Activated CD8-positive, alpha-beta T cell treated with anti-CD3 and anti-CD28 coated beads for 36 hours (primary cell): Measurements from ENCODE around the gene C5orf47. TPM values are rescaled to one million over a fixed set of nuclear protein-coding genes. Genes with fewer than 3 reads are reported as not detected.
"Not testable (repeated sequence)": the region's sequence is repeated elsewhere in the genome, so short reads cannot be mapped to it uniquely, and the experiment has no call there.

ENCODE experiments used
- ATAC-seq: fragments of 200-7000 bp; cut with Tn5 transposase; one replicate; pipeline ENCODE4 v1.10.0; 2021; ENCODE audit warnings: mild to moderate bottlenecking, moderate library complexity
- CTCF ChIA-PET: fragments of 350-600 bp; sonication (Branson Sonifier 250); formaldehyde crosslinking; loops from one replicate; lab custom pipeline; 2021; ENCODE audit warnings: antibody characterized with exemption; lab: Charles Lee
- POLR2A ChIA-PET: fragments of 350-600 bp; sonication (Branson Sonifier 250); formaldehyde crosslinking; loops from one replicate; lab custom pipeline; 2021; ENCODE audit warnings: antibody characterized with exemption; lab: Charles Lee
- DNase-seq: peaks from one replicate; pipeline ENCODE4 v3.0.0-alpha.2; 2020
- H3K27ac Mint-ChIP-seq: one replicate; pipeline ENCODE4 v1.8.0; 2021; ENCODE audit warnings: mild to moderate bottlenecking, mixed read lengths
- H3K27me3 Mint-ChIP-seq: one replicate; pipeline ENCODE4 v1.8.0; 2021; ENCODE audit warnings: mixed read lengths
- H3K36me3 Mint-ChIP-seq: one replicate; pipeline ENCODE4 v1.8.0; 2021; ENCODE audit warnings: low read depth, mixed read lengths
- H3K4me1 Mint-ChIP-seq: one replicate; pipeline ENCODE4 v1.8.0; 2021; ENCODE audit warnings: low read depth, mixed read lengths
- H3K4me3 Mint-ChIP-seq: one replicate; pipeline ENCODE4 v1.8.0; 2021; ENCODE audit warnings: mild to moderate bottlenecking, moderate library complexity, mixed read lengths
- H3K9me3 Mint-ChIP-seq: one replicate; pipeline ENCODE4 v1.8.0; 2021; ENCODE audit warnings: mixed read lengths
- intact Hi-C: fragments of 100-400 bp; cut with micrococcal nuclease; formaldehyde crosslinking; loops from one replicate; pipeline ENCODE4 v1.10.0; 2022
- total RNA-seq, 2 experiments: library from RNA; stranded (reverse); gene quantifications; one replicate each; pipeline ENCODE4 v1.2.3, GENCODE V29; 2021
- TF ChIP-seq, protein P1 (sequence below): fragments of 200-600 bp; IDR thresholded peaks from one replicate; pipeline ENCODE4 v1.8.0; 2022; ENCODE audit warnings: antibody characterized with exemption, mild to moderate bottlenecking

The C5orf47 gene
- total RNA-seq, 2 experiments from 2014 or later: not detected

DNA sequence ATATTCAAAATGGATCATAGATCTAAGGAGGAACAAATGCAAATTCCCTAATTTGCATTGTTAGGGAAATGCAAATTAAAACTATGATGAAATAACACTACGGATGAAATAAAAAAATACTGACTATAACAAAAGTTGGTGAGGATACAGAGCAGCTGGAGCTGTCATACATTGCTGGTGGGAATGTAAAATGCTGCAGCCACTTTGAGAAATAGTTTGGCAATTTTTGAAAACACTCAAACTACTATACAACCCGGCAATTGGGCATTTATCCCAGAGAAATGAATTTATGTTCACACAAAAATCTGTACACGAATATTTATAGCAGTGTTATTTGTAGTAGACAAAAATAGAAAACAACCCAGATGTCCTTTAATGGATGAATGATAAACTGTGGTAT, 22.5 kb downstream of the C5orf47 start:
- H3K4me1 Mint-ChIP-seq: no peaks in the 10 kb centered on the region
- no peak for ATAC-seq
- H3K27me3 Mint-ChIP-seq: peaks cover 8% of the 10 kb centered on the region
- TF ChIP-seq, protein P1, sequence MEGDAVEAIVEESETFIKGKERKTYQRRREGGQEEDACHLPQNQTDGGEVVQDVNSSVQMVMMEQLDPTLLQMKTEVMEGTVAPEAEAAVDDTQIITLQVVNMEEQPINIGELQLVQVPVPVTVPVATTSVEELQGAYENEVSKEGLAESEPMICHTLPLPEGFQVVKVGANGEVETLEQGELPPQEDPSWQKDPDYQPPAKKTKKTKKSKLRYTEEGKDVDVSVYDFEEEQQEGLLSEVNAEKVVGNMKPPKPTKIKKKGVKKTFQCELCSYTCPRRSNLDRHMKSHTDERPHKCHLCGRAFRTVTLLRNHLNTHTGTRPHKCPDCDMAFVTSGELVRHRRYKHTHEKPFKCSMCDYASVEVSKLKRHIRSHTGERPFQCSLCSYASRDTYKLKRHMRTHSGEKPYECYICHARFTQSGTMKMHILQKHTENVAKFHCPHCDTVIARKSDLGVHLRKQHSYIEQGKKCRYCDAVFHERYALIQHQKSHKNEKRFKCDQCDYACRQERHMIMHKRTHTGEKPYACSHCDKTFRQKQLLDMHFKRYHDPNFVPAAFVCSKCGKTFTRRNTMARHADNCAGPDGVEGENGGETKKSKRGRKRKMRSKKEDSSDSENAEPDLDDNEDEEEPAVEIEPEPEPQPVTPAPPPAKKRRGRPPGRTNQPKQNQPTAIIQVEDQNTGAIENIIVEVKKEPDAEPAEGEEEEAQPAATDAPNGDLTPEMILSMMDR: no peak
- no peak for DNase-seq
- H3K4me3 Mint-ChIP-seq: no peak overlapping the region
- H3K27ac Mint-ChIP-seq: no peak overlapping the region
- intact Hi-C loops: no loop called here
- ChIA-PET CTCF (no interaction called here), POLR2A (no interaction called here)
- H3K9me3 Mint-ChIP-seq: no peaks in the 10 kb centered on the region
- H3K36me3 Mint-ChIP-seq: no peaks in the 10 kb centered on the region

DNA sequence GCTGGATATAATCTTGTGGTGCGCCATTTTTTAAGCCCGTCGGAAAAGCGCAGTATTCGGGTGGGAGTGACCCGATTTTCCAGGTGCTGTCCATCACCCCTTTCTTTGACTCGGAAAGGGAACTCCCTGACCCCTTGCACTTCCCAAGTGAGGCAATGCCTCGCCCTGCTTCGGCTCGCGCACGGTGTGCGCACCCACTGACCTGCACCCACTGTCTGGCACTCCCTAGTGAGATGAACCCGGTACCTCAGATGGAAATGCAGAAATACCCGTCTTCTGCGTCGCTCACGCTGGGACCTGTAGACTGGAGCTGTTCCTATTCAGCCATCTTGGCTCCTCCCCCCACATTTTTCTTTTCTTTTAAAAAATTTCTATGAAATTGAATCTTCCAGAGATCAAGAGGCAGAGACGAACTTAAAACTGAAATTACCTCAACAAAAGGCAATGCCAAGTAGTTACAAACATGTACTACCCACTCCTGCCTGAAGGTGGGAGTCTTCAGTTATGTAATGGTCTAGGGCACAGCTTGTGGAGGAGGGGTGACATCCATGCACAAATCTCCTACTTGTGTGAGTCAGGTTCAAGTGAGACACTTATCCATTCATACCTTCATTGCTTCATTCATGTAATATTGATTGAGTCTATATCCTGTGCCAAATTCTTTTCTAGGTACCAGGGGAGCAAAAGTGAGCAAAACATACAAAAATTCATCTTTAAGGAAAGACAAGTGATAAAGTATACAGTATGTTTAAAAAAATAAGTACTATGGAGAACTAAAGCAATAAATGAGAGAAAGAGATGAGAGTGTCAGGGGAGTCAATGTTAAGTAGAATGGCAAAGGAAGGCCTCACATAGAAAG, 31.3 kb downstream of the C5orf47 start:
- H3K4me3 Mint-ChIP-seq, H3K36me3 Mint-ChIP-seq, POLR2A ChIA-PET, H3K9me3 Mint-ChIP-seq, ATAC-seq, H3K4me1 Mint-ChIP-seq, CTCF ChIA-PET, H3K27ac Mint-ChIP-seq: not testable (repeated sequence)
- peak; percentile 37 for DNase-seq
- intact Hi-C loops: loop anchor here (5.0 kb wide), 1 partner anchor 292 kb away; no protein-coding TSS in a partner anchor
- TF ChIP-seq, protein P1: peak; percentile 30
- H3K27me3 Mint-ChIP-seq: peaks cover 23% of the 10 kb centered on the region

DNA sequence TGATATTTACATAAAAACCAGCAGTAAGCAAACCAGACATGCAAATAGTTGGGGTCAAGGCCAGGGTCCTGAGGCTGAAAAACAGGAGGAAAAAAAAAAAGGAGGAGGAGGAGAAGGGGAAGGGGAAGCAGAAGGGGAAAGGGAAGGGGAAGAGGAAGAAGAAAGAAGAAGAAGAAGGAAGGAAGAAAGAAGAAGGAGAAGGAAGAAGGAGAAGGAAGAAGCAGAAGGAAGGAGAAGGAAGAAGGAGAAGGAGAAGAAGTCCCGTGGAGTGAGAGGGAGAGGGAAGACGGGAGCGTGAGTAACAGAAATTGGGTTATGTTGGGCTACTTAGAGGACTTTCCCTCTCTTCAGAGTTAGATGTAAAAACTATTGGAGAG, 31.9 kb downstream of the C5orf47 start:
- H3K36me3 Mint-ChIP-seq: no peaks in the 10 kb centered on the region
- H3K4me3 Mint-ChIP-seq: no peak overlapping the region
- H3K27me3 Mint-ChIP-seq: peaks cover 24% of the 10 kb centered on the region
- peaks cover 1% of the 10 kb centered on the region for H3K9me3 Mint-ChIP-seq
- ATAC-seq (no peak), DNase-seq (no peak)
- H3K4me1 Mint-ChIP-seq: no peaks in the 10 kb centered on the region
- TF ChIP-seq, protein P1: no peak
- CTCF ChIA-PET: no interaction called here
- H3K27ac Mint-ChIP-seq: no peak overlapping the region
- POLR2A ChIA-PET: no interaction called here
- intact Hi-C loops: loop anchor here (5.0 kb wide), 1 partner anchor 291 kb away; no protein-coding TSS in a partner anchor

DNA sequence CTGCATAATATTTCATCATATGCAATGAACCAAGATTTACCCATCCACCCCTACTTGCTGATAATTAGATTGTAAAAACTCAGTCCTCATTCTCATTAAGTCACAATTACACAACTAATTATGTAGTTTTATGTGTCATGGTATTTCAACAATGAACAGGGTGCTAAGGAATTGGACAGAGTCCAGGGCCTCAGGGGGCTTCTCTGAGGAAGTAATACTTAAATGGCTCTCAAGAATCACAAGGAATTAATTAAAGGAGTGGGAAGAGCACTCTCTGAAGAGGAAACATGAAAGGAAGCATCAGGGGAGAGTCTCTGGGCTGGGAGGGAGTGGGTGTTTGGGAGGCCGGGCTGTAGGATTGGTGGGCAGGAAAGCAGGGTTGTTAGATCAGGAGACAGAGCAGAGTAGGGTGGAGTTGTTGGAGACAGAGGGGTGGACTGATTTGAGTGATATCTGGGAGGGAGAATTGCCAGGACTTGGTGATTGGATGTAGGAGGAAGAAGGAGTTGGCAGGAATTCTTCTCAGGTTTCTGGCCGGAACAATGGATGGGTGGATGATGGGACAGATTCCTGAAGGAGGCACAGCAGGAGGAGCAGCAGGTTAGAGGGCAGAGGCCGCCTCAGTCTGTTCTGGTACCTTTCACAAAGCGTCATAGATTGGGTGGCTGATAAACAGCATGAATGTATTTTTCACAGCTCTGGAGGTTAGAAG, 33.6 kb downstream of the C5orf47 start:
- H3K27ac Mint-ChIP-seq: no peak overlapping the region

More for the DNA sequence above, 33.6 kb downstream of the C5orf47 start:
- no peaks in the 10 kb centered on the region for H3K36me3 Mint-ChIP-seq
- ATAC-seq: no peak
- H3K4me3 Mint-ChIP-seq: no peak overlapping the region
- no peaks in the 10 kb centered on the region for H3K4me1 Mint-ChIP-seq
- H3K9me3 Mint-ChIP-seq: peaks cover 1% of the 10 kb centered on the region
- POLR2A ChIA-PET: no interaction called here
- H3K27me3 Mint-ChIP-seq: peaks cover 24% of the 10 kb centered on the region
- TF ChIP-seq, protein P1: no peak
- DNase-seq: no peak
- intact Hi-C loops: loop anchor here (5.0 kb wide), 1 partner anchor 290 kb away; no protein-coding TSS in a partner anchor
- CTCF ChIA-PET: no interaction called here
